ENCODE measurements around the gene ESRRB.
"Not testable (repeated sequence)": the region's sequence is repeated elsewhere in the genome, so short reads cannot be mapped to it uniquely, and the experiment has no call there.

The ESRRB gene

DNA sequence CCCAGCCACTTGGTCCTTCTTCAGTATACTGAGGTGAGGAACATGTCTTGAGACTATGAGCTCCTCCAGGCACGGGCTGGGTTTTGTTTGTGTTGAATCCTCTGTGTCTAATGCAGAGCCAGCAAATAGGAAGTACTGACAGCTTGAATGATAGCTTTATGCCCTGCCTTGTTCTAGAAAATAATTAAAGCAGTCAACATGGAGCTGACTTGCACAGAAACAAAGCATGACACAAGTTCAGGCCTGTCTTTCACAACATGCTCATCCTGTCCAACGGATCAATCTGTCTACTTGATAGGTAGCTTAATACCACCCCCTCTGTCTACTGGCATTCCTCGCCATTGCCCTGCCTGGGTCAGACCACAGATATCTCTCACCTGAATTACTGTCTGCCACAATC, 140.9 kb downstream of the ESRRB start:
- H3K27ac ChIP-seq (ENCODE audit: low read depth, low read length, severe bottlenecking), result no peak overlapping the region
- H3K4me3 ChIP-seq (ENCODE audit: extremely low read depth, insufficient read depth, low read length, poor library complexity, severe bottlenecking), result no peak overlapping the region
- H3K36me3 ChIP-seq (ENCODE audit: control insufficient read depth, insufficient read depth, low read length), result no peaks in the 10 kb centered on the region
- no peaks in the 10 kb centered on the region for H3K9me3 ChIP-seq (ENCODE audit: control insufficient read depth, low read length)
- H3K4me1 ChIP-seq (ENCODE audit: control insufficient read depth, insufficient read depth, low read length, poor library complexity, severe bottlenecking), result no peaks in the 10 kb centered on the region
- 80 to 88% methylated on average over 2 to 3 of the region's 3 CpGs for WGBS, 2 experiments (ENCODE audit: insufficient coverage in 2 of 2)

DNA sequence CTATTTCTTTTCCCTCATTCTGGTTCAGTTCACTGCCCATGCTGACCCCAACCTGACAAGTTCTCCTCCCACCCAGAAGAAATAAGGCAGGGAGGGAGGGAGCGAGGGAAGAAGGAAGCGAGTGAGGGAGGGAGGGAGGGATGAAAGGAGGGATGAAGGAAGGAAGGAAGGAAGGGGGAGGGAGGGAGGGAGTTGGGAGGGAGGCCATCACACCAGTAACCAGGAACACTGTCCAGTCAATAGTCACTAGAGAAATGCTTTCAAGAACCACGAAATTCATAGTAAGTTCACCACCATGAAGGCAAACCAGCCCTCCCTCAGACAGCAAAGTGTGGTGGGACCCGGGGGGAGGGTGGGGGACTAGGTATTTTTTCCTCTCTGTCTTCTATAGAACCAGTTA, 142.4 kb downstream of the ESRRB start:
- Histone ChIP-seq H3K9me3 (ENCODE audit: control insufficient read depth, low read length) (no peaks in the 10 kb centered on the region), H3K27ac (ENCODE audit: low read depth, low read length, severe bottlenecking) (no peak overlapping the region), H3K4me3 (ENCODE audit: extremely low read depth, insufficient read depth, low read length, poor library complexity, severe bottlenecking) (no peak overlapping the region), H3K36me3 (ENCODE audit: control insufficient read depth, insufficient read depth, low read length) (no peaks in the 10 kb centered on the region), H3K4me1 (ENCODE audit: control insufficient read depth, insufficient read depth, low read length, poor library complexity, severe bottlenecking) (no peaks in the 10 kb centered on the region)
- no CpG with 5 or more reads among the region's 4 CpGs for WGBS, 2 experiments (ENCODE audit: insufficient coverage in 2 of 2)

DNA sequence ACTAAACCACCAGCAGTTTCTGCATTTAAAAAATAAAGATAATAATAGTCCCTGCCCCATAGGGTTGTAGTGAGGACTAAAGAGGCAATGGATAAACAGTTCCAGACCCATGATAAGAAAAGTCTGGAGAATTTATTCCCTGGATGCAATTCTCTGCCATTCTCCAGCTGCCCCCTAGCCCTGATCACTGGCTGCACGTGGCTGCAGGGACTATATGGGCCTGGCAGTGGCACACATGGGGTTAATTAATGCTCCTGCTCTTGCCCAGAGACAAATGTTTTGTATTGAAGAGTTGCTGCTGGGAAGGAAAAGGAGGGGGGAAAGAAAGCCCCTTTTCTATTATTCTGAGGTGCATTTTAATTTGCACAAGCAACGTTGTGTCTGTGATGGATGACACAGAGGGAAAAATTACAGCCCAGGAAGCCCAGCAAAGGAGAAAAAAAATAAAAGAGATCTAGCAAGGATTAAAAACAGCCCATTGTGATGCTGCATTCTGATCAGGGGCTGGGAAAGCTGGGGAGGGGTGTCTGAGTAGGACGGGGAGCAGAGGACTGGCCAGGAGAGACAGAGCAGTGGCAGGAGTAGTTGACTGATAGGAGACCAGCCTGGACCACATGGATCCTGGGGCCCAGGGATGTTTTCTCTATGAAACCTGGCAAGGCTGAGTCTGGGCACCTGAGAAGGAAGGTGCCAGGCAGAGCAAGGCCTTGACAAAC, 149.3 kb downstream of the ESRRB start:
- H3K4me1 ChIP-seq (ENCODE audit: control insufficient read depth, insufficient read depth, low read length, poor library complexity, severe bottlenecking), result no peaks in the 10 kb centered on the region
- whole genome bisulfite sequencing, 2 experiments (ENCODE audit: insufficient coverage in 2 of 2), result 40 to 45% methylated on average over 1 to 3 of the region's 3 CpGs
- H3K4me3 ChIP-seq (ENCODE audit: extremely low read depth, insufficient read depth, low read length, poor library complexity, severe bottlenecking), result no peak overlapping the region
- H3K36me3 ChIP-seq (ENCODE audit: control insufficient read depth, insufficient read depth, low read length), result no peaks in the 10 kb centered on the region
- no peaks in the 10 kb centered on the region for H3K9me3 ChIP-seq (ENCODE audit: control insufficient read depth, low read length)
- H3K27ac ChIP-seq (ENCODE audit: low read depth, low read length, severe bottlenecking), result no peak overlapping the region

DNA sequence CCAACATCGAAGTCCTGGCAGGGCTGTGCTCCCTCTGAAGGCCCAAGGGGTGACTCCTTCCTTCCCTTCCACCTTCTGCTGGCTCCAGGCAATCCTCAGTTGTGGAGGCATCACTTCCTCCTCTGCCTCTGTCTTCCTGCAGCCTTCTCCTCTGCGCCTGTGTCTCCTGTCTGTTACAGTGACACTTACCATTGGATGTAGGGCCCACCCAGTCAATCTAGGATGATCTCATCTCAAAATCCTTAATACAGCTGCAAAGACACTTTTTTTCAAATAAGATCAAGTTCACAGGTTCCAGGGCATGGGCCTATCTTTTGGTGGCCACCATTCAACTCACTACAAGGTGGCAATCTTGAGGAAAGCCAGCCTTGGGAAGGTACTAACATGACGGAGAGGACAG, 155.1 kb downstream of the ESRRB start:
- Histone ChIP-seq H3K4me3 (ENCODE audit: extremely low read depth, insufficient read depth, low read length, poor library complexity, severe bottlenecking) (no peak overlapping the region), H3K9me3 (ENCODE audit: control insufficient read depth, low read length) (no peaks in the 10 kb centered on the region), H3K27ac (ENCODE audit: low read depth, low read length, severe bottlenecking) (no peak overlapping the region), H3K36me3 (ENCODE audit: control insufficient read depth, insufficient read depth, low read length) (no peaks in the 10 kb centered on the region), H3K4me1 (ENCODE audit: control insufficient read depth, insufficient read depth, low read length, poor library complexity, severe bottlenecking) (no peaks in the 10 kb centered on the region)
- 87 to 100% methylated on average over 3 of the region's 3 CpGs for WGBS, 2 experiments (ENCODE audit: insufficient coverage in 2 of 2)

DNA sequence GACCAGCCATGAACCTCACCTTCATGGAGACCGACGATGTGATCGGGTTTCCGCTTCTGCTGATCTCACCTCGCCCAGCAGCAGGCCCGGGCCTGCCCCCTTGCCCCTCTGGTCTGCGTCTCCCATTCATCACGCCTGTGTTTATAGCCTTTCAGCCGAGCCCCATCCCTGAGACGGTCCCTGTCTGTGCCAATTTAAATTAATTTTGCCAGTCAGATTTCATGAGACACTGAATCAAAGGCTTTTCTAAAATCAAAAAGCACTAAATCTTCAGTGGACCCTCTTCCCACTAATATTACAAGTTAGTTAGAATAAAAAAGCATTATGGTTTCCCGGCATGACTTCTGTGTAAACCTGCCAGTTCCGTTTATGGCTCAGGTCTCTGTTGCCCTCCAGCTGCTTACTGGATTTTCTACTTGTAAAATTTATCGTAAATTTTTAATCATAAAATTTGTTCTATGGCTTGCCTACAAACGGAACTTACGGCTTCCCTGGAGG, 155.9 kb downstream of the ESRRB start:
- no peak overlapping the region for H3K4me3 ChIP-seq (ENCODE audit: extremely low read depth, insufficient read depth, low read length, poor library complexity, severe bottlenecking)
- 86 to 90% methylated on average over 15 of the region's 15 CpGs for WGBS, 2 experiments (ENCODE audit: insufficient coverage in 2 of 2)
- H3K36me3 ChIP-seq (ENCODE audit: control insufficient read depth, insufficient read depth, low read length), result no peaks in the 10 kb centered on the region
- no peak overlapping the region for H3K27ac ChIP-seq (ENCODE audit: low read depth, low read length, severe bottlenecking)
- no peaks in the 10 kb centered on the region for H3K9me3 ChIP-seq (ENCODE audit: control insufficient read depth, low read length)
- H3K4me1 ChIP-seq (ENCODE audit: control insufficient read depth, insufficient read depth, low read length, poor library complexity, severe bottlenecking), result no peaks in the 10 kb centered on the region

DNA sequence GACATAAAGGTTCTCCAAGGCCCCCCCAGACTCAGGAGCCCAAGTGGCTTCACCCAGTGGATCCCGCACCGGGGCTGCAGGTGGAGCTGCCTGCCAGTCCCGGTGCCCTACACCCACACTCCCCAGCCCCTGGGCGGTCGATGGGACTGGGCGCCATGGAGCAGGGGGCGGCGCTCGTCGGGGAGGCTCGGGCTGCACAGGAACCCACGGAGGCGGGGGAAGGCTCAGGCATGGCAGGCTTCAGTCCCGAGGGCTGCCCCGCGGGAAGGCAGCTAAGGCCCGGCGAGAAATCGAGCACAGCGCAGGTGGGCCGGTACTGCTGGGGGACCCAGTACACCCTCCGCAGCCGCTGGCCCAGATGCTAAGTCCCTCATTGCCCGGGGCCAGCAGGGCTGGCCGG, 160.7 kb downstream of the ESRRB start:
- not testable (repeated sequence) for H3K36me3 ChIP-seq (ENCODE audit: control insufficient read depth, insufficient read depth, low read length); H3K9me3 ChIP-seq (ENCODE audit: control insufficient read depth, low read length); H3K4me3 ChIP-seq (ENCODE audit: extremely low read depth, insufficient read depth, low read length, poor library complexity, severe bottlenecking); H3K4me1 ChIP-seq (ENCODE audit: control insufficient read depth, insufficient read depth, low read length, poor library complexity, severe bottlenecking); H3K27ac ChIP-seq (ENCODE audit: low read depth, low read length, severe bottlenecking)
- WGBS, 2 experiments (ENCODE audit: insufficient coverage in 2 of 2), result 96 to 98% methylated on average over 8 to 21 of the region's 25 CpGs

DNA sequence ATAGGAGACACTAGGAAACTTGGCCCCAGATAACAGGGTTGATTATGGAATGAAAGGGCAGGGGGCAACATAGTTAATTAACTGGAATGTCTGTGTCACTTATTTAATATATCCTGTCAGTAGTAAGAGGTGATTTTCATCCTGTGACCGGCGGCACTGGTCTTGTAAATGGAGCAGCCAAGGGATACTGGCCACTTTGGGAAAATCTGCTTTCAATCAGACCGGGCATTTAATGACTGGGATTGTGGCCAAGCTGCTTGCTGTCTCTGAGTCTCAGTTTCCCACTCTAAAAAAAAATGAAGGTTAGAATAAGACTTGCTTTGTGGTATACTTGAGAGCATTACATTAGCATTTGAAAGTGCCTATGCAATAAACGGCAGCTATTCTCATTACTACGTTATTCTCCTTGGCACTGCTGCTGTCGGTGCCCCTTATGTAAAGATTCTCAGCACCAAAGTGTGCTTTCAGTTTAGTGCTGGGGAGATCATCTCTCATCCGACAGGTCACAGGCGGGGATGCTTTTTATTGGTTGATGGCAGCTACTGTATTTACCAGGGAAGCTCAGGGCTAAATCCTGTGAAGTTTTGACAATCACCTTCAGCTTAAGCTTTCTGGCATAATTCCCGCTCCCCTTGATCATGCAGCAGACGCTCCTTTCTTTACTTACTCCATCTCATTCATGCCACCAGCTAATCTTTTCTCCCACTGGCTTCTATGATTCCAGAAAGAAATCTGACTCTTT, 162.1 kb downstream of the ESRRB start:
- whole genome bisulfite sequencing, 2 experiments (ENCODE audit: insufficient coverage in 2 of 2), result 73 to 79% methylated on average over 6 to 8 of the region's 10 CpGs
- no peaks in the 10 kb centered on the region for H3K4me1 ChIP-seq (ENCODE audit: control insufficient read depth, insufficient read depth, low read length, poor library complexity, severe bottlenecking)
- no peaks in the 10 kb centered on the region for H3K9me3 ChIP-seq (ENCODE audit: control insufficient read depth, low read length)
- no peak overlapping the region for H3K4me3 ChIP-seq (ENCODE audit: extremely low read depth, insufficient read depth, low read length, poor library complexity, severe bottlenecking)
- no peaks in the 10 kb centered on the region for H3K36me3 ChIP-seq (ENCODE audit: control insufficient read depth, insufficient read depth, low read length)
- no peak overlapping the region for H3K27ac ChIP-seq (ENCODE audit: low read depth, low read length, severe bottlenecking)

DNA sequence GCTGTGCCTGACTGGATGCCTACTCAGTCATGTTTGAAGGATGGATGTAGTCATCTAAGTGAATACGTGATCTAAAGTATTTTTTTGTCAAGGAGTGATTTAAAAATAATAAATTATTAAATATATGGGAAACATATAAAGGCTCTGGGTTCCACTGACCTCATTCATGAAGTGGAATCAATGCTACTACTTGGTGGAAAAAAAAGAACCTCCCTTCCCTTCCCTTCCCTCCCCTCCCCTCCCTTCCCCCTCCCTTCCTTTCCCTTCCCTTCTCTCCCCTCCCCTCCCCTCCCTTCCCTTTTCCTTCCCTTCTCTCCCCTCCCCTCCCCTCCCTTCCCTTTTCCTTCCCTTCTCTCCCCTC, 162.7 kb downstream of the ESRRB start:
- no peak overlapping the region for H3K4me3 ChIP-seq (ENCODE audit: extremely low read depth, insufficient read depth, low read length, poor library complexity, severe bottlenecking)
- no peaks in the 10 kb centered on the region for H3K9me3 ChIP-seq (ENCODE audit: control insufficient read depth, low read length)
- no CpG with 5 or more reads among the region's 1 CpG for WGBS, 2 experiments (ENCODE audit: insufficient coverage in 2 of 2)
- H3K36me3 ChIP-seq (ENCODE audit: control insufficient read depth, insufficient read depth, low read length), result no peaks in the 10 kb centered on the region
- no peaks in the 10 kb centered on the region for H3K4me1 ChIP-seq (ENCODE audit: control insufficient read depth, insufficient read depth, low read length, poor library complexity, severe bottlenecking)
- no peak overlapping the region for H3K27ac ChIP-seq (ENCODE audit: low read depth, low read length, severe bottlenecking)

DNA sequence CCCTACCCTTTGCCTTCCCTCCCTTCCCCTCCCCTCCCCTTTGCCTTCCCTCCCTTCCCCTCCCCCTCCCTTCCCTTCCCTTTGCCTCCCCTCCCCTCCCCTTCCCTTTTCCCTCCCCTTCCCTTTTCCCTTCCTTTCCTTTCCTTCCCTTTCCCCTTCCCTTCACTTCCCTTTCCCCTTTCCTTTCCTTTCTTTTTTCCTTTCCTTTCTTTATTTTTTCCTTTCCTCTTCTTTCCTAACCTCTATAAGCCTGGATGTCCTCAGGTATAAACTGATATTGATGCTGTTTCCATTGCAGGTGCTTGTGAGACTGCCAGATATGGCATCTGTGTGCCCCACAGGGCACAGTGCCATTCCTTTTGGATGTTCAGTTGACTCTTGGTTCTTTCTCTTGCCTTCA, 163.2 kb downstream of the ESRRB start:
- Histone ChIP-seq H3K4me3 (ENCODE audit: extremely low read depth, insufficient read depth, low read length, poor library complexity, severe bottlenecking) (no peak overlapping the region), H3K9me3 (ENCODE audit: control insufficient read depth, low read length) (no peaks in the 10 kb centered on the region), H3K27ac (ENCODE audit: low read depth, low read length, severe bottlenecking) (no peak overlapping the region), H3K4me1 (ENCODE audit: control insufficient read depth, insufficient read depth, low read length, poor library complexity, severe bottlenecking) (no peaks in the 10 kb centered on the region), H3K36me3 (ENCODE audit: control insufficient read depth, insufficient read depth, low read length) (no peaks in the 10 kb centered on the region)

DNA sequence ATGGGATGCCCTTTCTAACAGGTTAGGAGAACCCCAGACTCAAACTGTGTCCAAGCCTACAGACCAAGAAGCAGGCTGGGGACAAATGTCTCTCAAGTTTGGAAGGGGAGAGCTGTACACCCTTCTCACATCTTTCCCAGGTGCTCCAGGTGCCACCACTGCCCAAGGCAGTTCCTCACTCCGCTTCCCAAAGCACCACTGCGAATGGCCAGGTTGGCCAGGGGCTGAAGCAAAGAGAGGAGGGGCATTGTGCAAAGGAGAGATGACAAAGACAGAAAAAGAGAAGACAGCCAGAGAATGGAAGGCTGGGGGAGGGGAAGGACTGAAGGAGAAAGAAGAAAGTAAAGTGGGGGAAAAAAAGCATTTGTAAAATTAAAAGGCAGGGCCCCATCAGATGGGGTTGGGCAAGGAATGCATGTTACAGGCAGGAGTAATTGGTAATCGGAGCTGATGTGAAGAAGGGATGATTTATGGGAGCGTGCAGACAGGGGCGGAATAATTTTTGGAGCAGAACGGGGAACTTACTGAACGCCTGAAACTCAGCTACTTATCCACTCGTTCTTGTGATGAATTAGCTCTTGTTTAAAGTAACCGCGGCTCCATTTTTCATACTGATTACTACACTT, 165.8 kb downstream of the ESRRB start:
- WGBS, 2 experiments (ENCODE audit: insufficient coverage in 2 of 2), result 76 to 87% methylated on average over 6 to 7 of the region's 10 CpGs

More for the DNA sequence above, 165.8 kb downstream of the ESRRB start:
- no peak overlapping the region for H3K27ac ChIP-seq (ENCODE audit: low read depth, low read length, severe bottlenecking)
- no peak overlapping the region for H3K4me3 ChIP-seq (ENCODE audit: extremely low read depth, insufficient read depth, low read length, poor library complexity, severe bottlenecking)
- no peaks in the 10 kb centered on the region for H3K4me1 ChIP-seq (ENCODE audit: control insufficient read depth, insufficient read depth, low read length, poor library complexity, severe bottlenecking)
- no peaks in the 10 kb centered on the region for H3K9me3 ChIP-seq (ENCODE audit: control insufficient read depth, low read length)
- no peaks in the 10 kb centered on the region for H3K36me3 ChIP-seq (ENCODE audit: control insufficient read depth, insufficient read depth, low read length)

All from mesodermal cell (in vitro differentiated cells).